HG03039 (cell line): ENCODE results near the gene IGFBP2.

Source experiments
- ATAC-seq: cut with Tn5 transposase; IDR thresholded peaks from one replicate; pipeline ENCODE4 v1.9.1; 2021; ENCODE audit warnings: mild to moderate bottlenecking, moderate library complexity; ENCODE audit not compliant: unreplicated experiment

The IGFBP2 gene

GRCh38 chr2:216700088-216700567 is 66.9 kb downstream of the IGFBP2 start:
- no peak for ATAC-seq

GRCh38 chr2:216700781-216701180 is 67.6 kb downstream of the IGFBP2 start:
- ATAC-seq: no peak

DNA sequence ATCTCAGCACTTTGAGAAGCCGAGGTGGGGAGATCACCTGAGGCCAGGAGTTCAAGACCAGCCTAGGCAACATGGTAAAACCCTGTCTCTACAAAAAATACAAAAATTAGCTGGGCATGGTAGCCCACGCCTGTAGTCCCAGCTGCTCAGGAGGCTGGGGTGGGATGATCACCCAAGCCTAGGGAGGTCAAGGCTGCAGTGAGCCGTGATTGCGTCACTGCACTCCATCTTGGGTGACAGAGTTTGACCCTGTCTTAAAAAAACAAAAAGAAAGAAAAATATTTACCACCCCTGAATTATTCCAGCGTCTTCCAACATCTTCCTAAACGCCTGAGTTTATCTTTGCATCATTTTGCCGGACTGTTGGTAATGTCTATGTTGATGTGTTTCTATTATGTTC is 68.3 kb downstream of the IGFBP2 start:
- no peak for ATAC-seq

GRCh38 chr2:216702756-216703155 is 69.5 kb downstream of the IGFBP2 start:
- no peak for ATAC-seq

DNA sequence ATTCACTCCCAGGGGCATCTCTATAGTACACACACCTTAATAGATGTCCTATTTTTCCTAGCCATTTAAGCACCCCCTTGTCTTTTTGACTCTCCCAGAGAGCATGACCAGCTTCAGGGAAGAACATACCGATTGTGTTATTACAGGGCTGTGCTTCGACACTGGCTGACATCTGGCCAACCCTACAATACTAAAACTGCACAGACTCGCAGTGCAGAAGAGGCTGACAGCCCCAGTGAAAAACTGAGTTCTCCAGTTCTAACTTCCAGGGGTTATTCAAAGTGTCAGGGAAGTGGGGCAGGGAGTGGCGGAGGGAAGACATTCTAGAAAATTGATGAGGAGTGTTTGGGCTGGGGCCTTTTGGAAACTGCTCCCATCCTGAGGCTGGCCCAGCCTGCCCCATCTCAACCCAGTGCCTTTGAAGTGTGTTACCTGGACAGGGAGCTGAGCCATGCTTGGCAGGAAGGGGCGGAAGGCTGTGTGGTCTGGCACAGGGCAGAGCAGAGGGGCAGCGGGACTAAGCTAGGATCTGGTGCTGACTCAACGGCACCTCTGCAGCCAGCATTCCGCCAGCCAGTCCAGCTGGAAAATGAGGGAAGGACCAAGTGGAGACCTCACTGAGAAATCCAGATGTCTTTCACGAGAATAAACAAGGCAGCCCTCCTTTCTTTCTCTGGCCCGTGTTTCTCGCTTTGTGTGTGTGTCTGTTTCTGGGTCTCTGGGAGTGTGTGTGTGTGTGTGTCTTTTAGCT is 77.5 kb downstream of the IGFBP2 start:
- no peak for ATAC-seq

GRCh38 chr2:216711348-216711747 is 78.1 kb downstream of the IGFBP2 start:
- no peak for ATAC-seq

GRCh38 chr2:216713691-216714336 is 80.6 kb downstream of the IGFBP2 start:
- ATAC-seq: no peak
